ENCODE measurements around the gene CLDN18.

The CLDN18 gene

DNA sequence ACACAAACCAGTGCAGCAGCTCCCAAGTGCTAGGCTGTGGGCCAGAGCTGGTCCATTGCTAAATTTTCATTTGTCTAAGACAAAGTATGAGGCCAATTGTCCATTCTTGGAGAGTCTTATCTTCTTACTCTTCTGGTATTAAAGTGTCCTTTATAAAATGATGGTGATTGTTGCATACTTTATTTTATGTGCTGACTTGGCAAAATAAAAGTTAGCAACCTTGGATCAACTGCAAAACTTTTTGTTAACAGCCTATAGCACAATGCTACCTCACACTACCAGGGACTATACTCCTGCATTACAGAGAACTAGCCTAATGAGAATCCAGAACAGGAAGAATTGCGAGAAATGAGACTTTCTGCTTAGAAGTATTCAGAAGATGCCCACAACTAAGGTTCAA lies 44.1 kb downstream of the CLDN18 start:
- no peak for DNase-seq (ENCODE audit: low read depth)
- H3K4me3 ChIP-seq (ENCODE audit: control insufficient read depth, low read depth, low read length) = no peak overlapping the region
- TF ChIP-seq, protein P1, sequence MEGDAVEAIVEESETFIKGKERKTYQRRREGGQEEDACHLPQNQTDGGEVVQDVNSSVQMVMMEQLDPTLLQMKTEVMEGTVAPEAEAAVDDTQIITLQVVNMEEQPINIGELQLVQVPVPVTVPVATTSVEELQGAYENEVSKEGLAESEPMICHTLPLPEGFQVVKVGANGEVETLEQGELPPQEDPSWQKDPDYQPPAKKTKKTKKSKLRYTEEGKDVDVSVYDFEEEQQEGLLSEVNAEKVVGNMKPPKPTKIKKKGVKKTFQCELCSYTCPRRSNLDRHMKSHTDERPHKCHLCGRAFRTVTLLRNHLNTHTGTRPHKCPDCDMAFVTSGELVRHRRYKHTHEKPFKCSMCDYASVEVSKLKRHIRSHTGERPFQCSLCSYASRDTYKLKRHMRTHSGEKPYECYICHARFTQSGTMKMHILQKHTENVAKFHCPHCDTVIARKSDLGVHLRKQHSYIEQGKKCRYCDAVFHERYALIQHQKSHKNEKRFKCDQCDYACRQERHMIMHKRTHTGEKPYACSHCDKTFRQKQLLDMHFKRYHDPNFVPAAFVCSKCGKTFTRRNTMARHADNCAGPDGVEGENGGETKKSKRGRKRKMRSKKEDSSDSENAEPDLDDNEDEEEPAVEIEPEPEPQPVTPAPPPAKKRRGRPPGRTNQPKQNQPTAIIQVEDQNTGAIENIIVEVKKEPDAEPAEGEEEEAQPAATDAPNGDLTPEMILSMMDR (conservative IDR thresholded peaks at IDR 0.05; ENCODE audit: control insufficient read depth, insufficient read depth, low read depth, low read length) = no peak

DNA sequence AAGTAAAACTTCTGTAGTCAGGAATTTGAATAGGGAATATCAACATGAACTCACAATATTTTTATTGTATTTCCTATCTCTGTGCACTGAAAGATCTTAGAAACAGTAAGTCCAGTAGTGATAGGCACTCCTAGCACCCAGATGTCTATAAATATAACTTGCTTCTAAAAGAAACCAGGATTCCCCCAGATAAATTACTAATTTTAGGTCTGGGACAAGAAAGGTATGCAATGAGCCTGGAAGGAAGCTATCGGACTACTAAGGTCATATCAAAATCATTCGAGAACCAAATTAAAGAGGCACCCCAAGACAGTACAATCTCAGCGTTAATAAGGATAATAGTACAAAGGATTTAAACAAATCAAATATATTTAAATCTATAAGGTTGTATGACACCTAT lies 47.4 kb downstream of the CLDN18 start:
- H3K4me3 ChIP-seq (ENCODE audit: control insufficient read depth, low read depth, low read length) = no peak overlapping the region
- DNase-seq (ENCODE audit: low read depth) = no peak
- TF ChIP-seq, protein P1 (conservative IDR thresholded peaks at IDR 0.05; ENCODE audit: control insufficient read depth, insufficient read depth, low read depth, low read length) = no peak

DNA sequence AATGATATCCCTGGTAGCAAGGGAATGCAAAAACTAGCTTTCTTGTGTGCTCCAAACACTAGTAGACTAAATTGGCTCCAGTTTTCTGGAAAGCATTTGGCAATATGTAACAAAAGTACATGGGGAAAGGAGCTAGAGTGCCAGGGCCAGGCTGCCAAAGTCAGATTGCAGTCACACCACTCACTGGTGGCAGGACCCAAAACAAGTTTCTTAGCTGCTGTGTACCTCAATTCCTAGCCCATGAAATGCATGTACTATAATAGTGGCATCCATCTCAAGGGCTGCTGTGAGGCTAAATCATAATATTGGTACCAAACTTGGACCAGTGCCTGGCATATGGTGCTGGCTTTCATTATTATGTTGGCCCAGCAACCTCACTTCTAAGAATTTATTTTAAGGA lies 49.3 kb downstream of the CLDN18 start:
- no peak overlapping the region for H3K4me3 ChIP-seq (ENCODE audit: control insufficient read depth, low read depth, low read length)
- TF ChIP-seq, protein P1 (conservative IDR thresholded peaks at IDR 0.05; ENCODE audit: control insufficient read depth, insufficient read depth, low read depth, low read length) = no peak
- DNase-seq (ENCODE audit: low read depth) = no peak

DNA sequence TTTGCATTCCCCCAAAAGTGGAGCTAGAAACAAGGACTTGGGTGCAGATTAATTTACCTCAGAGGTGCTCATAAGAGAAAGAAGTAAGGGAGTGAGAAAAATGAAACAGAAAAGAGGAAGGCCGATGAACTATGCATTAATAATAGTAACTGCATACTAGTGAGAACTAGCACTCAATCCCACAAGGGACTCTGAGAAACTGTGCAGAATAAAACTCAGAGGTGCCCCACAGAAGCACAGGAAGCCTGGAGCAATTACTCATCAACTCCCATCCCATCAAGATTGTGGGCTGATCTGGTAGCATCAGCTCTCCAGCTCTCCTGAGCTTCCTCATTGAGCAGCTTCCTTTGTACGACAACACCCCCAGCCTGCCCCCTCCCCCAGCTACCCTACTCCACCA lies 50.8 kb downstream of the CLDN18 start:
- no peak overlapping the region for H3K4me3 ChIP-seq (ENCODE audit: control insufficient read depth, low read depth, low read length)
- TF ChIP-seq, protein P1 (conservative IDR thresholded peaks at IDR 0.05; ENCODE audit: control insufficient read depth, insufficient read depth, low read depth, low read length) = no peak
- no peak for DNase-seq (ENCODE audit: low read depth)

DNA sequence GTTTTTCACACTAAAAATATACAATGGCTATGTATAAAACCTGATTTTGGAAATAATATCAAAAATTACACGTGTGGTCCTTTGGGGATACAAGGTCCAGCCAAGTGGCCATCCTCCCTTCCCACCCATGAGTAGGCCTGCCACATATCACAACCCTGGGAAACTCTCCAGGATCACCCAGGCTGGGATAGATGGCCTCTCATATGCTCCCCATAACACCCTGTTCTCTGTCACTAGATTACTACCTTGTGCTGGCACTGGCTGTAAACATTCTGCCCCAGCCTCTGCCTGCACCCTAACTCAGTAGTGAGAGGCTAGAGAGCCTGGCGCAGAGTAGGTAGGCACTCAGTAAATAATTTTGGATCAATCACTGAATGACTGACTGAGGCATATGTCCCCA lies 52.1 kb downstream of the CLDN18 start:
- TF ChIP-seq, protein P1 (conservative IDR thresholded peaks at IDR 0.05; ENCODE audit: control insufficient read depth, insufficient read depth, low read depth, low read length) = no peak
- no peak overlapping the region for H3K4me3 ChIP-seq (ENCODE audit: control insufficient read depth, low read depth, low read length)
- DNase-seq (ENCODE audit: low read depth) = no peak

DNA sequence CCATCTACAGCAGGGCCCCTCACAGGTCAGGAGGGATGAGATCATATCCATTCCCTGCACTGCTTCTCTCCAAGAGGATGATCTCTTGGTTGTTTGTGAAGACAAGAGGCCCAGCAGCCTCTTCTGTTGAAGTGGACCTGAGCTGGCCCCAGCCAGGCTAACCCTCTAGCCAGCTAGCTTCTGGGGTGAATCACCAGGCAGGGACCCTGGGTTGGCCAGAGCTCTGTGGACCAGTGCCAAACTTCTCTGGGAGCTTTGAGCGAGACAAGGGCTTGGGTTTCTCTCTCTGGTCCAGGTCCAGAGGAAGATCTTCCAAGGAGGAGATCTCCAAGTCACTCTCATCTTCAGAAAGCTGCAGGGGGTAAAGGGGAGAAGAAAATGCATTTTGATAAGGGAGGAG lies 52.7 kb downstream of the CLDN18 start:
- TF ChIP-seq, protein P1 (conservative IDR thresholded peaks at IDR 0.05; ENCODE audit: control insufficient read depth, insufficient read depth, low read depth, low read length) = no peak
- H3K4me3 ChIP-seq (ENCODE audit: control insufficient read depth, low read depth, low read length) = no peak overlapping the region
- DNase-seq (ENCODE audit: low read depth) = peak; percentile 74

DNA sequence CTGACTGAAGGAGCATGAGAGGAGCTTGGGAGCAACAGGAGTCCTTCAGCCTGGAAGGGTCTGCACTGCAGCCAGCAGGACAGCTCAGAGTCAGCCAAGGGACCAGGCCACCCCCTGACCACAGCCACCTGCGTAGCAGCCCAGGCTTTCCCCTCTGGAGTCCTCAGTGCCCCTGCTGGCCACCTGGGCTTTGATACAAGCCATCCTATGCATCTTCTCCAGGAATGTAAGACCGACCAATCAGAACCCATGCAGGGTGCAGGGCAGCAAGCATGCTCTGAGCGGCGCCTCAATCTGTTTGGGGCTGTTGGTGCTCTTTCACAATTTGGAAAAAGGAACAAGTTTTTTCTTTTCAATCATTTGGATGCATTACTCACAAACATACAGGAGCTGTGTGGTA lies 53.5 kb downstream of the CLDN18 start:
- DNase-seq (ENCODE audit: low read depth) = no peak
- no peak overlapping the region for H3K4me3 ChIP-seq (ENCODE audit: control insufficient read depth, low read depth, low read length)
- TF ChIP-seq, protein P1 (conservative IDR thresholded peaks at IDR 0.05; ENCODE audit: control insufficient read depth, insufficient read depth, low read depth, low read length) = no peak
